GM10266 (cell line): Measurements from ENCODE around the gene GRM3.
A peak's percentile ranks its signal among the peaks of the same experiment; 100 is the strongest.

Experiments
- DNase-seq: peaks from one replicate; pipeline ENCODE4 v3.0.0; 2012; ENCODE audit errors: extremely low spot score
- TF ChIP-seq, protein P1 (sequence below): IDR thresholded peaks from 2 replicates; pipeline ENCODE4 v1.5.1; 2012; ENCODE audit warnings: mild to moderate bottlenecking, low read depth; ENCODE audit not compliant: control insufficient read depth, insufficient read depth; ENCODE audit errors: missing control alignments

Gene GRM3

DNA sequence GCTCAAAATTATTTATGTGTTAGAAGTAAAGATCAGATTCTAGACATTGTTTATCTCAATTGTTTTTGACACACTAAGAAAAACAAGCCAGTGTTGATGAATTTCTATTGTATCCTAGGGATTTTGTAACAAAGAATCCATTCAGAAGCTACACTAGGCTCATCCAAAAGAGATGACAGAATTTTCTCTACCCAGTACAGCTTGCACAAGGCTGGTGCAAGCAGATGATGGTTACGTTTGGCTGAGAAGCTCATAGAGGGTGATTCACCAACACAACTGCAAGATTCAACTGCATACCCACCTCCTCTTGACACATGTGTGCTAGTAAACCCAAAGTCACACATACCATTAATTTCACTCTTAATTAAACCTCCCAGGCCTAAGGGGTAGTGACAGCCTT lies 20.8 kb downstream of the GRM3 start:
- no peak for DNase-seq
- TF ChIP-seq, protein P1, sequence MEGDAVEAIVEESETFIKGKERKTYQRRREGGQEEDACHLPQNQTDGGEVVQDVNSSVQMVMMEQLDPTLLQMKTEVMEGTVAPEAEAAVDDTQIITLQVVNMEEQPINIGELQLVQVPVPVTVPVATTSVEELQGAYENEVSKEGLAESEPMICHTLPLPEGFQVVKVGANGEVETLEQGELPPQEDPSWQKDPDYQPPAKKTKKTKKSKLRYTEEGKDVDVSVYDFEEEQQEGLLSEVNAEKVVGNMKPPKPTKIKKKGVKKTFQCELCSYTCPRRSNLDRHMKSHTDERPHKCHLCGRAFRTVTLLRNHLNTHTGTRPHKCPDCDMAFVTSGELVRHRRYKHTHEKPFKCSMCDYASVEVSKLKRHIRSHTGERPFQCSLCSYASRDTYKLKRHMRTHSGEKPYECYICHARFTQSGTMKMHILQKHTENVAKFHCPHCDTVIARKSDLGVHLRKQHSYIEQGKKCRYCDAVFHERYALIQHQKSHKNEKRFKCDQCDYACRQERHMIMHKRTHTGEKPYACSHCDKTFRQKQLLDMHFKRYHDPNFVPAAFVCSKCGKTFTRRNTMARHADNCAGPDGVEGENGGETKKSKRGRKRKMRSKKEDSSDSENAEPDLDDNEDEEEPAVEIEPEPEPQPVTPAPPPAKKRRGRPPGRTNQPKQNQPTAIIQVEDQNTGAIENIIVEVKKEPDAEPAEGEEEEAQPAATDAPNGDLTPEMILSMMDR, result no peak

DNA sequence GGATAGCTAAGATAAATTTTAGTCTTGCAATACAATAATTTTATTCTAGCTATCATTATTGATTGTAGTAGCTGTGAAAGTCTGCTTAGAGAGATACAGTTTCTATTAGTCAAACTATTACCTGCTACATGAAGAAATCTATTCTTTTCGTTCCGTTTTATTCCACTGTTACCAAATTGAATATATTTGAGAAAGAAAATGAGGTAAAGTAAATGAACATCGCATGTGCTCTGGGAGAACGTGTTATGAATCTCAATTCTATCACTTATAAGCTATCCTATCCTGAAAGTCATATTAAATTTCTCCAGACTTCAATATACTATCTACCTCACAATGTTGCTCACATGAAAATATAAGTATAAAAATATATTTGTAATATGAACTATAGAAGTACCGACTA lies 21.3 kb downstream of the GRM3 start:
- DNase-seq, result no peak
- TF ChIP-seq, protein P1, result no peak

DNA sequence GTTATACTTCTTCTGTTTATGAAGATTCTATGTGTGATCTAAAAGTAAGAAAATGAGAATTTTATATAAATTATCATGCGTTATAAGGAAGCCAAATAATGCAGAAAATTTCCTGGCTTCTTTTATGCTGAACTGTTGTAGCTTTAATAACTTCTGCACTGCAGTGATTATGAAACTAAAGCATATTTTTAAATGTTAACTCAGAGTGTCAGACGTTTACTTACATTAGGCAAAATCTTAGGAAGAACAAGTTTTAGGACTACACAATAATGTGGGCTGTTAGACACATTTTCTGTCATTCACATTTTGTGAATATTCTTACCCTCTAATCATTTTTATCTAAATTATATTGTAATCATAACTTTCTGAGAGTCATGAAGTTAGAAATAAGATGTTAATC lies 22.0 kb downstream of the GRM3 start:
- TF ChIP-seq, protein P1, result no peak
- no peak for DNase-seq

DNA sequence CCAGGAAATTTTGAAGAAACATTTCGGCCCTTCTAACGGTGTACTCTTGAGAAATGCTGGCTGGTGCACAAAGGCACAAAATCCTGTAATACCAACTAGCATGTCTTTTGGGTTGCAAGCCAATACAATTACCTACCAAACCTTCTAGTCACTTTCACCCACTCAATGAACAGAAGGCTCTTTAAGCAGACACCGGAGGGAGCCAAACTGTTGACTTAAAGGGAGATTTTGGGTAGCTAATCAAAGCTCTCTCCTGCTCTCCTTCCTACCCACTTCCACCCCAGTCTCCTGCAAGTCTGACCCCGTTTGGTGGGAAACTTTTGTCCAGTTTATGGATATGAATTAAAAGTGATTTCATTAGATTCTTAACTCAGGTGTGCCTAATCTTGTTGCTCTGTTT lies 24.0 kb downstream of the GRM3 start:
- TF ChIP-seq, protein P1, result peak; percentile 41
- DNase-seq, result no peak

DNA sequence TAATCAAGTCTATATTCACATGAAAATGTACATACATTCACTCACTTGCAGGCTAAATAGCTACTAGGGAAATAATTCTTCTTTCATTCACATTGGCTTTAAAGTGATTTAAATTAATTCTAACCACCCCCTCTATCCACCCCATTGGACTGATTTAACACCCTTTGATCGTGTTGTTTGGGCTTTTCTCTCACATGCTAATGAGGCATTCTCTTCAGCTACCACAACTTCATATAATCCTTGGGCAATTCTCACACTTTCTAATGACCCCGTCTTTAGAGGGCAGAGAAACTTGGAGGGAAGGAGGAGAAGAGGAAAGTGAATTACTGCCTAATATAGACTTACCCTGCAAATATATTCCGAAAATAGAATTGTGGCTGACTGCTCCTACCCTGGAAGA lies 24.6 kb downstream of the GRM3 start:
- TF ChIP-seq, protein P1, result no peak
- no peak for DNase-seq

DNA sequence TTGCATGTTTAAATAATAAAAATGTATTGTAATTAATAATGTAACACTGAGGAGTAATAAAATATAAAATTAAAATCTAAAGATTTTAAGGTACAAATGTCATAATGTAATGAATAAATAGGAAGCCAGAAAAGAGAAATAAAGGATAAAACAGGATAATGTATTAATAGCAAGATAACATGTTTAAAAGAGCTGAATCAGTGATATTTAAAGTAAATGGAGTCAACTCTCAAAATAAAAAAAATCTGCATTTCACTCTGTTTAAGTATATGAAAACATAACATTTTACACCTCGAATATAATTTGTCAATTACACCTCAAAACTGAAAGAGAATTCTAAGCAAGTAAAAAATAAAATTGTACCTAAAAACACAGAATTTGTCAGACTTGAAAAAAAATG lies 44.1 kb downstream of the GRM3 start:
- TF ChIP-seq, protein P1, result no peak
- DNase-seq, result no peak

DNA sequence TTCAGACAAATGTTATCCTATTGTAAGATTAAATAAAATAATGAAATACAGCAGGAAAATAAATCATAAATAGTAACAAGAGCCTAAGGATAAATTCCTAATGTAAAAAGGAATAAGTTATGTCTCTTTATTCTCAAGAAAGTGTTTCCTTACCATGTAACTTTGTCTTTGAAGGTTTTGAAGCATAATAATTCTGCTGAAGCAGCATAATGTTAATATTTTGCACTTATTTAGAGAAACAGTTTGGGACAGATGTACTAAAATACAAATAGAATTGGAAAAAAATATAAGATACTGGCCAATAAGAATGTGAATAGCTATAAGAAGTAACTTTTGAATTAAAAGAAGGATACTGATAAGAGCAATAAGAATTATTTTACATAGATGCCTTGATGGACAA lies 45.7 kb downstream of the GRM3 start:
- no peak for DNase-seq
- TF ChIP-seq, protein P1, result no peak
